Hepatocyte (in vitro differentiated cells): ENCODE measurements around the gene RNF32. TPM values are rescaled to one million over a fixed set of nuclear protein-coding genes. Genes with fewer than 3 reads are reported as not detected.

ENCODE experiments used
- DNase-seq: peaks from one replicate; pipeline ENCODE4 v3.0.0-alpha.2; 2016; ENCODE audit warnings: low spot score
- H2AFZ ChIP-seq: fragments of 200-600 bp; sonication (generic); 2 replicates; pipeline ENCODE4 v1.6.0; 2016; ENCODE audit warnings: antibody characterized with exemption, mild to moderate bottlenecking
- H3K27ac ChIP-seq: fragments of 200-600 bp; sonication (generic); 2 replicates; pipeline ENCODE4 v1.5.1; 2016; ENCODE audit warnings: mild to moderate bottlenecking
- H3K27me3 ChIP-seq: fragments of 200-600 bp; sonication (generic); 2 replicates; pipeline ENCODE4 v1.6.1; 2016
- H3K36me3 ChIP-seq: fragments of 200-600 bp; sonication (generic); replicated peaks from 2 replicates; pipeline ENCODE4 v1.5.1; 2016; ENCODE audit warnings: low read depth; ENCODE audit not compliant: insufficient read depth
- H3K4me1 ChIP-seq: fragments of 200-600 bp; sonication (generic); 2 replicates; pipeline ENCODE4 v1.5.1; 2016; ENCODE audit warnings: mild to moderate bottlenecking, moderate library complexity; ENCODE audit not compliant: insufficient read depth
- H3K4me2 ChIP-seq: fragments of 200-600 bp; sonication (generic); 2 replicates; pipeline ENCODE4 v1.6.0; 2016
- H3K4me3 ChIP-seq: fragments of 200-600 bp; sonication (generic); 2 replicates; pipeline ENCODE4 v1.5.1; 2016; ENCODE audit warnings: mild to moderate bottlenecking
- H3K79me2 ChIP-seq: fragments of 200-600 bp; sonication (generic); 2 replicates; pipeline ENCODE4 v1.6.0; 2017; ENCODE audit warnings: mild to moderate bottlenecking
- H3K9me2 ChIP-seq: fragments of 200-600 bp; sonication (generic); replicated peaks from 2 replicates; pipeline ENCODE4 v1.6.0; 2017; ENCODE audit warnings: mild to moderate bottlenecking; ENCODE audit not compliant: insufficient read depth
- H3K9me3 ChIP-seq: fragments of 200-600 bp; sonication (generic); 2 replicates; pipeline ENCODE4 v1.5.1; 2016; ENCODE audit warnings: low read depth, mild to moderate bottlenecking
- H4K20me1 ChIP-seq: fragments of 200-600 bp; sonication (generic); 2 replicates; pipeline ENCODE4 v1.6.0; 2016; ENCODE audit warnings: mild to moderate bottlenecking; ENCODE audit not compliant: insufficient read depth, poor library complexity, severe bottlenecking
- CTCF ChIP-seq: fragments of 200-600 bp; sonication (generic); IDR thresholded peaks from 2 replicates; pipeline ENCODE4 v1.5.1; 2016; ENCODE audit warnings: antibody characterized with exemption, mild to moderate bottlenecking; ENCODE audit not compliant: poor library complexity
- EZH2 ChIP-seq: fragments of 200-600 bp; sonication (generic); IDR thresholded peaks from 2 replicates; pipeline ENCODE4 v1.6.1; 2016; ENCODE audit warnings: antibody characterized with exemption, mild to moderate bottlenecking, borderline replicate concordance
- EZH2phosphoT487 ChIP-seq: fragments of 200-600 bp; sonication (generic); IDR thresholded peaks from one replicate; pipeline ENCODE4 v1.6.1; 2018; ENCODE audit warnings: antibody characterized with exemption, mild to moderate bottlenecking, low read depth, moderate library complexity; ENCODE audit not compliant: unreplicated experiment, severe bottlenecking
- WGBS: methylation state at CpG from one replicate; pipeline ENCODE4 v1.1.6; 2016; ENCODE audit warnings: low lambda C conversion rate; ENCODE audit errors: missing lambda C conversion rate; 5-methylcytosine and 5-hydroxymethylcytosine counted together
- polyA plus RNA-seq: library from polyadenylated mRNA; unstranded; fragments of >200 nt; fragmentation: Nextera tagmentation; extraction: Ambion mirVana; gene quantifications from 2 replicates; pipeline ENCODE4 v1.2.1, GENCODE V29; 2016
- total RNA-seq: library from RNA; depleted of rRNA; stranded (reverse); fragments of >200 nt; gene quantifications from 2 replicates; pipeline ENCODE4 v1.2.3, GENCODE V29; 2014

The RNF32 gene
- total and polyA plus RNA-seq, 2 experiments from 2014 or later: 1.4 to 2.9 TPM

DNA sequence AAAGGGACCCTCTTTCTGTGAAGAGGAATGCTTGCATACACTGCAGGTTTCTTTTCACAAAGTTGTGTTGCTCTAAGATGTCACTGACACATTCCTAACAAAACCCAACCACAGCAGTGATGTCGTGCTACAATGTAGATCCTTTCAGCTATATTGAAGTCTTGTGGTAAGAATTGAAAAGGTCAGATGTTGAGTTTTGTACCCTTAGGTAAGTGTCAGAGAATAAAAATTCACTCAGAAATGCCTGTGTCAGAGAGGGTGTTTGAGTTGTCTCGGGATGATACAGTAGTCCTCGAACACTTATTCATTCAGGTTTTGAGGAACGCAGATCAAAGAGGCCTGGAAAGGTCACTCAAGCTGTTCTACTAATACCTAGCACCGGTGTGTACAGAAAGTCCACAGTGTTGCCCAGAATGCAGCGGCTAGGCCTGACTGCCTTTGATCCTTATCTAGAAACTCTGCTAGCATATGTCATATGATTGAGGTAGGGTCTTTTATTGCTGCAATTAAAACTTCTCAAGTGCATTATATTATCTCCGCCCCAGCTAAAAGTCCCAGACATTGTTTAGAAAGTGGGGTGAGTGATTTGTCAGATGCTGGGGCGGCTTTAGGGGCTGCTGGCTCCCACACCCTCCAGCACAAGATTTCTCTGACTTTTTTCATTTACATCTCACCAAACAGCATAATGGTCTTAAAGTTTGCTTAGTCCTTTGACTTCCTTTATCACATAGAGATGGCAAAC, 26.0 kb downstream of the RNF32 start:
- H3K9me2 ChIP-seq: no peaks in the 10 kb centered on the region
- H2AFZ ChIP-seq: no peak overlapping the region
- no peak overlapping the region for H3K4me3 ChIP-seq
- no peaks in the 10 kb centered on the region for H3K9me3 ChIP-seq
- peaks cover 29% of the 10 kb centered on the region for H3K4me1 ChIP-seq
- TF ChIP-seq CTCF (no peak), EZH2phosphoT487 (no peak), EZH2 (no peak)
- H3K27ac ChIP-seq: peak overlapping the region; percentile 96
- WGBS: 17% methylated on average over 8 of the region's 8 CpGs
- H3K79me2 ChIP-seq: no peaks in the 10 kb centered on the region
- no peaks in the 10 kb centered on the region for H4K20me1 ChIP-seq
- H3K27me3 ChIP-seq: no peaks in the 10 kb centered on the region
- peak overlapping the region; percentile 10 for H3K4me2 ChIP-seq
- DNase-seq: peak; percentile 73
- no peaks in the 10 kb centered on the region for H3K36me3 ChIP-seq

GRCh38 chr7:156667110-156667426, 26.5 kb downstream of the RNF32 start:
- Histone ChIP-seq H3K4me1 (peaks cover 29% of the 10 kb centered on the region), H3K36me3 (no peaks in the 10 kb centered on the region), H3K4me2 (peak overlapping the region; percentile 19), H2AFZ (no peak overlapping the region), H3K27ac (peak overlapping the region; percentile 96), H3K4me3 (no peak overlapping the region), H4K20me1 (no peaks in the 10 kb centered on the region), H3K27me3 (no peaks in the 10 kb centered on the region), H3K9me2 (no peaks in the 10 kb centered on the region), H3K79me2 (no peaks in the 10 kb centered on the region), H3K9me3 (no peaks in the 10 kb centered on the region)
- no peak for DNase-seq
- TF ChIP-seq EZH2: no peak
- 29% methylated on average over 1 of the region's 1 CpG for WGBS

DNA sequence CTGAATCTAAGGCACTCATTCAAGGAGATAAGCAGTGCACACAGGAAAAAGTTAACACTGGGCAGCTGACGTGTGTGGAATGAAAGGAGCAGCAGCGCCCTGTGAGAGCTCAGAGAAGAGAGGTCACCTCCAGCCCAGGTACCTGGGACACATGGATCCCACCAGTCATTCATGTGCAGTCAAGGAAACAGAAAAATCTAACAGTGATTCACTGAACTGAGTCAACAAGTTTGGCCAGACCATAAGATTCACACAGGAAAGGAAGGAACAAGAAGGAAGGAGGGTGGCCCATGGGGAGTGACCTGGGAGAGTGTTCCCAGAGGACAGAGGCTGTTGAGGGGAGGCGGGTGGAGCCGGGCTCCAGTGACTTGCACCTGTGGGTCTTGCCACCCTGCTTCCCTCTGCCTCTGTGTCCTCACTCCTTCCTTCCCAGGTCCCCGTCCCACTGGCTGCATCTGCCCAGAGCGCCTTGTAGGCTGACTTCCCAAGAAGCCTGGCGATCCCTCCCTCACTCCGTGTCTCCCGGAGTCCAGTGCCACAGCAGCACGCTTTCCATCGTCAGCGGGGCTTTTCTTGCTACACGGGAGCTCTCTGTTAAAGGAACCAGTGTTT, 27.7 kb downstream of the RNF32 start:
- Histone ChIP-seq H3K9me3 (no peaks in the 10 kb centered on the region), H3K36me3 (no peaks in the 10 kb centered on the region), H2AFZ (no peak overlapping the region), H3K79me2 (no peaks in the 10 kb centered on the region), H3K4me3 (no peak overlapping the region), H3K27me3 (no peaks in the 10 kb centered on the region), H3K9me2 (no peaks in the 10 kb centered on the region), H3K4me1 (peaks cover 29% of the 10 kb centered on the region), H3K4me2 (peak overlapping the region; percentile 5), H3K27ac (peak overlapping the region; percentile 96), H4K20me1 (no peaks in the 10 kb centered on the region)
- 81% methylated on average over 12 of the region's 13 CpGs for WGBS
- TF ChIP-seq EZH2phosphoT487 (no peak), EZH2 (no peak), CTCF (no peak)
- DNase-seq: peak; percentile 76

GRCh38 chr7:156669035-156669828, 28.7 kb downstream of the RNF32 start:
- no peaks in the 10 kb centered on the region for H3K9me2 ChIP-seq
- H3K79me2 ChIP-seq: no peaks in the 10 kb centered on the region
- peak overlapping the region; percentile 96 for H3K27ac ChIP-seq
- no peaks in the 10 kb centered on the region for H3K36me3 ChIP-seq
- H3K4me2 ChIP-seq: no peak overlapping the region
- no peak for DNase-seq
- no peaks in the 10 kb centered on the region for H3K27me3 ChIP-seq
- H4K20me1 ChIP-seq: no peaks in the 10 kb centered on the region
- peaks cover 25% of the 10 kb centered on the region for H3K4me1 ChIP-seq
- no peak overlapping the region for H2AFZ ChIP-seq
- H3K9me3 ChIP-seq: no peaks in the 10 kb centered on the region
- WGBS: 94% methylated on average over 19 of the region's 19 CpGs
- TF ChIP-seq EZH2phosphoT487 (no peak), CTCF (no peak)
- no peak overlapping the region for H3K4me3 ChIP-seq
